ENCODE data around the gene PAPPA.

The PAPPA gene

GRCh38 chr9:116153765-116154333, at the start of gene PAPPA:
Gene PAPPA (plus strand): TSS chr9:116153791. CDS start chr9:116154173, 382 bp downstream.
- ATAC-seq = no peak

GRCh38 chr9:116103976-116104820, 49.4 kb upstream of the PAPPA start:
- no peak for DNase-seq
- ATAC-seq = no peak

More at GRCh38 chr9:116153765-116154333, at the start of gene PAPPA:
- no peak for DNase-seq

- DNase-seq (no peak), ATAC-seq (no peak)
These were observed 41.4 kb upstream of the PAPPA start for GRCh38 chr9:116112236-116112635.

GRCh38 chr9:116115761-116116353, 37.7 kb upstream of the PAPPA start:
- no peak for DNase-seq
- ATAC-seq = no peak

- ATAC-seq = no peak
- DNase-seq = no peak
These were observed 37.2 kb upstream of the PAPPA start for GRCh38 chr9:116116393-116116792.

GRCh38 chr9:116123171-116123570, 30.4 kb upstream of the PAPPA start:
- ATAC-seq (no peak), DNase-seq (no peak)

GRCh38 chr9:116124472-116125040, 29.0 kb upstream of the PAPPA start:
- DNase-seq = no peak
- no peak for ATAC-seq

- no peak for ATAC-seq
- no peak for DNase-seq
These were observed 20.4 kb upstream of the PAPPA start for GRCh38 chr9:116133163-116133562.

GRCh38 chr9:116134975-116135374, 18.6 kb upstream of the PAPPA start:
- DNase-seq (no peak), ATAC-seq (no peak)

GRCh38 chr9:116137010-116137409, 16.6 kb upstream of the PAPPA start:
- DNase-seq = no peak
- ATAC-seq = no peak

- ATAC-seq (no peak), DNase-seq (no peak)
These were observed 16.0 kb upstream of the PAPPA start for GRCh38 chr9:116137581-116137980.

- no peak for DNase-seq
These were observed 11.6 kb upstream of the PAPPA start for GRCh38 chr9:116141864-116142561.

GRCh38 chr9:116142706-116143492, 10.7 kb upstream of the PAPPA start:
- ATAC-seq (no peak), DNase-seq (no peak)

More at GRCh38 chr9:116141864-116142561, 11.6 kb upstream of the PAPPA start:
- no peak for ATAC-seq

GRCh38 chr9:116144038-116144437, 9.6 kb upstream of the PAPPA start:
- DNase-seq = no peak
- ATAC-seq = no peak

GRCh38 chr9:116144555-116144954, 9.0 kb upstream of the PAPPA start:
- ATAC-seq (no peak), DNase-seq (no peak)

GRCh38 chr9:116145036-116145435, 8.6 kb upstream of the PAPPA start:
- DNase-seq (no peak), ATAC-seq (no peak)

- no peak for ATAC-seq
- DNase-seq = no peak
These were observed 5.8 kb upstream of the PAPPA start for GRCh38 chr9:116147821-116148220.

GRCh38 chr9:116149844-116150243, 3.7 kb upstream of the PAPPA start:
- no peak for ATAC-seq
- DNase-seq = no peak

GRCh38 chr9:116151199-116151598, 2.4 kb upstream of the PAPPA start:
- DNase-seq (no peak), ATAC-seq (no peak)

- no peak for ATAC-seq
- no peak for DNase-seq
These were observed 1.6 kb upstream of the PAPPA start for GRCh38 chr9:116151966-116152381.

- no peak for DNase-seq
- no peak for ATAC-seq
These were observed 1.2 kb upstream of the PAPPA start for GRCh38 chr9:116152390-116152789.

All from stimulated activated naive CD8-positive, alpha-beta T cell treated with anti-CD3 and anti-CD28 coated beads, Interleukin-15, Interleukin-2, amounts not matched to agents 100 U/mL and 50 U/mL, for 24 hours (primary cell).